Heart left ventricle (tissue), 16 donors: Measurements from ENCODE around the gene C16orf96. TPM values are rescaled to one million over a fixed set of nuclear protein-coding genes. Genes with fewer than 3 reads are reported as not detected.

ENCODE experiments used
- ATAC-seq, 4 donors: fragments of 200-7000 bp; cut with Tn5 transposase; one replicate each; pipeline ENCODE4 v1.9.1; 2020 to 2022; ENCODE audit warnings: moderate library complexity in 4 of 4, mild to moderate bottlenecking in 3 of 4, moderate number of reproducible peaks in 1 of 4
- DNase-seq, 5 donors: peaks; one replicate each; pipeline ENCODE4 v3.0.0-alpha.2; 2020
- H3K27ac ChIP-seq, 12 donors: fragments of 200-600 bp; sonication (generic) in 4 of 12; one replicate each; pipeline versions ENCODE4 v1.5.0 to v1.8.0; 2016 to 2022; ENCODE audit warnings: mild to moderate bottlenecking in 2 of 12
- H3K27me3 ChIP-seq, 9 donors: fragments of 200-600 bp; sonication (generic) in 2 of 9; one replicate each; pipeline versions ENCODE4 v1.5.1 to v1.8.0; 2016 to 2022; ENCODE audit warnings: mild to moderate bottlenecking in 3 of 9
- H3K36me3 ChIP-seq, 9 donors: fragments of 200-600 bp; sonication (generic) in 2 of 9; one replicate each; pipeline versions ENCODE4 v1.5.0 to v1.8.0; 2018 to 2022; ENCODE audit warnings: mild to moderate bottlenecking in 2 of 9
- H3K4me1 ChIP-seq, 12 donors: fragments of 200-600 bp; sonication (generic) in 4 of 12; one replicate each; pipeline versions ENCODE4 v1.5.0 to v1.8.0; 2016 to 2022; ENCODE audit warnings: mild to moderate bottlenecking in 3 of 12
- H3K4me3 ChIP-seq, 12 donors: fragments of 200-600 bp; sonication (generic) in 4 of 12; one replicate each; pipeline versions ENCODE4 v1.5.0 to v1.8.0; 2017 to 2022; ENCODE audit warnings: mild to moderate bottlenecking in 9 of 12, moderate library complexity in 4 of 12
- H3K9me3 ChIP-seq, 12 donors: fragments of 200-600 bp; sonication (generic) in 4 of 12; one replicate each; pipeline versions ENCODE4 v1.5.0 to v1.8.0; 2016 to 2022; ENCODE audit warnings: mild to moderate bottlenecking in 1 of 12
- POLR2A ChIP-seq, 2 donors: fragments of 450-650 bp; IDR thresholded peaks; one replicate each; pipeline ENCODE4 v1.6.1; 2017; ENCODE audit warnings: antibody characterized with exemption in 2 of 2, mild to moderate bottlenecking in 2 of 2, moderate library complexity in 2 of 2
- WGBS, 4 donors: extraction: QIAGEN DNeasy Blood & Tissue Kit in 2 of 4; methylation state at CpG; one replicate each; pipeline versions ENCODE4 v1.1.5 to v1.1.7; 2013 to 2018; 5-methylcytosine and 5-hydroxymethylcytosine counted together
- intact Hi-C, 10 donors: fragments of 100-400 bp; cut with DNase I; formaldehyde crosslinking; loops; one replicate each; pipeline versions ENCODE4 v1.11.1 to v1.14.2; 2022
- polyA plus RNA-seq, 2 donors: library from polyadenylated mRNA; stranded (reverse); fragments of 200-250 nt; gene quantifications; one replicate each; pipeline ENCODE4 v1.2.3, GENCODE V29; 2013
- total RNA-seq, 9 donors: library from RNA; depleted of rRNA in 2 of 9; stranded (reverse); fragments of >200 nt in 2 of 9; fragmentation: NEBNext Ultra II Directional in 3 of 9; extraction: Animal tissue kit (Norgen Biotek cat#: 25700) in 3 of 9; gene quantifications; one replicate each; pipeline versions ENCODE4 v1.1.0 to v1.2.4, GENCODE V29; 2016 to 2023
- TF ChIP-seq, protein P1 (sequence below), 12 donors: fragments of 200-600 bp; sonication (generic) in 4 of 12; IDR thresholded peaks; one replicate each; pipeline versions ENCODE4 v1.5.0 to v1.8.0; 2018 to 2022; ENCODE audit warnings: antibody characterized with exemption in 12 of 12, mild to moderate bottlenecking in 5 of 12
- donor health status: ischemic (EF 13 %, LVEDD 7.1; RV severe dilation, severe dysfunction).
- donor health status: healthy with polysubstance abuse.
- donor health status: DM: no; HTN: yes; CAD: no.
- donor health status: DM: no; HTN: no; CAD: no.
- donor health status: ischemic (EF 25% LVEDD 6.9; RV normal size, moderate dysfunction).
- donor health status: ischemic (EF 25% LVEDD 5.7; RV mildly dilated, moderate dysfunction).
- donor health status: healthy.
- donor health status: DM: yes; HTN: yes; CAD: no.
- donor health status: ischemic (EF 35%, LVEDD 5.7; RV mildly dilated, moderate dysfunction).
- donor health status: nonischemic (EF 11% LVEDD 7.7; RV severe dilation, severe dysfunction).
- donor health status: DM: yes; HTN: yes; CAD: no.
- donor health status: PGD.
- donor health status: ischemic (EF 29% LVEDD 5.4; RV normal size, mild dysfunction).
- donor health status: nonischemic (EF 23%, LVEDD 6.1; RV moderate dilation, normal function).

C16orf96 gene
- total and polyA plus RNA-seq, 11 donors, result 0.01 to 0.19 (median 0.13) TPM; not detected in 2

DNA sequence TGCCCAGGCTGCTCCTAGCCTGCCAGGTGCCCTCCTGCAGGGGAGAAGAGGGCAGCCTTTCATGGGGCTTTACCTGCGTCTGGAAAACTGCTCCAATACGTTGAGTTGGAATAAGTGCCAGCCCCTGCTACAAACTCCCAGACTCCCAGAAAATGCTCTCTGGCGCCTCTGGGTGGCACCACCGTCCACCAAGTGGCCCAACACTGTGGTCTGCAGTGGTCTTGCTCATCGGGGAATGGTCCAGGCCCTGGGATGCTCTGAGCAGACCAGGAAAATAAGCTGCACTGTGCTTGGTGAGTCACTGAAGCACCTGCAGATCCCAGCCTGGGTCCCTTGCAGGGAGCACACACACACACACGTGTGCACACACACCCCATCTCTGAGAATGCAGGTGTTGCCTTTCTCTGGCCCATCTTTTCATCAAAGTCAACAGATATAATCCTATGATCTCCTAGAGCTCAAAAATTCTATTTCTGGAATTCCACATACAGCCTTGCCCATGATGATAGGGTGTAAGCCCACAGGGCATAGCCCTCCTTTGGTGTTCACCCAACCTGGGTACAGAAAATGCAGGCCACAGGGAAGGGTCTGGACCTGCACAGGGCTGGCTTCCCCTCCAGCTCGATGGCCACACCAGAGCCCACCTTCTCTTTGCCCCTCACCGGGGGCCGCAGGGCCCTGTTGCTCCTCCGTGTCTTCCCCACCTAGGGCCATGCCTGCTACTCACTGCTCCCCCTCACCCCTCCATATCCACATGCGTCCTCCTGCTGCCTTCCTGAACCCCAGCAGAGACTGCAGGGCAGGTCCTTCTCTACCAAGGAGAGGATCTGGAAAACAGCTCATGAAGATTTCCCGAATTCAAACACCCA, 38.1 kb upstream of the C16orf96 start:
- TF ChIP-seq POLR2A (IDR thresholded peaks at IDR 0.05), result no peak
- TF ChIP-seq, protein P1, sequence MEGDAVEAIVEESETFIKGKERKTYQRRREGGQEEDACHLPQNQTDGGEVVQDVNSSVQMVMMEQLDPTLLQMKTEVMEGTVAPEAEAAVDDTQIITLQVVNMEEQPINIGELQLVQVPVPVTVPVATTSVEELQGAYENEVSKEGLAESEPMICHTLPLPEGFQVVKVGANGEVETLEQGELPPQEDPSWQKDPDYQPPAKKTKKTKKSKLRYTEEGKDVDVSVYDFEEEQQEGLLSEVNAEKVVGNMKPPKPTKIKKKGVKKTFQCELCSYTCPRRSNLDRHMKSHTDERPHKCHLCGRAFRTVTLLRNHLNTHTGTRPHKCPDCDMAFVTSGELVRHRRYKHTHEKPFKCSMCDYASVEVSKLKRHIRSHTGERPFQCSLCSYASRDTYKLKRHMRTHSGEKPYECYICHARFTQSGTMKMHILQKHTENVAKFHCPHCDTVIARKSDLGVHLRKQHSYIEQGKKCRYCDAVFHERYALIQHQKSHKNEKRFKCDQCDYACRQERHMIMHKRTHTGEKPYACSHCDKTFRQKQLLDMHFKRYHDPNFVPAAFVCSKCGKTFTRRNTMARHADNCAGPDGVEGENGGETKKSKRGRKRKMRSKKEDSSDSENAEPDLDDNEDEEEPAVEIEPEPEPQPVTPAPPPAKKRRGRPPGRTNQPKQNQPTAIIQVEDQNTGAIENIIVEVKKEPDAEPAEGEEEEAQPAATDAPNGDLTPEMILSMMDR (IDR thresholded peaks at IDR 0.05), result peak; percentile 32 to 62 (median 53)
- ATAC-seq (peak in 1 of 4 donors; percentile 8), DNase-seq (peak in 1 of 5 donors; percentile 19)
- H3K4me1 ChIP-seq, result peaks cover 8 to 59% (median 44%) of the 10 kb centered on the region in 12 donors
- H3K27ac ChIP-seq, result no peak overlapping the region
- intact Hi-C loops, result loop anchor here in 6 of 10 donors (10.0 kb wide), 2 partner anchors 67 to 437 kb away; partner anchors contain the start of gene SEC14L5 (in 4 of the 6)
- H3K36me3 ChIP-seq, result peaks cover 0 to 10% (median 2%) of the 10 kb centered on the region in 9 donors
- WGBS, 4 donors, result 56 to 88% (median 63%) methylated on average over 8 to 12 of the region's 12 CpGs
- no peaks in the 10 kb centered on the region for H3K9me3 ChIP-seq
- no peaks in the 10 kb centered on the region for H3K27me3 ChIP-seq
- H3K4me3 ChIP-seq, result no peak overlapping the region

DNA sequence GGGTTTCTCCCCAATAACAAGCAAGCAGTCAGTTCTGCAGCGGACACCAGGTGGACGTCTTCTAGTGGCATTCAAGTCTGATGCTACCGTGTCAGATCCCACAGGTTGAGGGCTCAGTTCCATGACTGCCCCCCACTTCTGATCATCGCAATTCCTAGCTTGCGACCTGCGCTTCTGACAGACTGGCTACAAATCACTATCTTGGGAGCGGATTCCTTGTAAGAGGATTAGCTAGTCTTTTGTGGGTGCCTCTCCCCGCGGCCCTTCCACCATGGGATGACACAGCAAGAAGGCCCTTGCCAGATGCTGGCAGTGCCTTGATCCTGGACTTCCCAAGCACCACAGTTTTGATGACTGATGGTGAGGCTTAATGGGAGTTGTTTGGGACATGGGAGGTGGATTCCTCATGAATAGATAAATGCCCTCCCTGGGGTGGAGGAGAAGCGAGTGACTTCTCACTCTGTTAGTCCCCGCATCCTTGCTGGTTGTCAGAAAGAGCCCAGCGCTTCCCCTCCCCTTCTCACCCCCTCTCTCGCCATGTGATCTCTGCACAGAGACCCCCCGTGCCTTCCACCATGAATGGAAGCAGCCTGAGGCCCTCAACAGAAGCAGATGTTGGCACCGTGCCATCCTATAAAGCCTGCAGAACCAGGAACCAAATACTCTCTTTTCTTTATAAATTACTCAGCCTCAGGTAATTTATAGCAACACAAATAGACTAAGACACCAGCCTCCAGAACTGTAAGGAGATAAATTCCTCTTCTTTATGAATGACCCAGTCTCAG, 36.7 kb upstream of the C16orf96 start:
- intact Hi-C loops, result loop anchor here in 7 of 10 donors (1.0 to 10.0 kb wide), 3 partner anchors 29 to 435 kb away; partner anchors contain the start of gene SEC14L5 (in 4 of the 7)
- no peaks in the 10 kb centered on the region for H3K27me3 ChIP-seq
- no peak for TF ChIP-seq POLR2A (IDR thresholded peaks at IDR 0.05)
- TF ChIP-seq, protein P1 (IDR thresholded peaks at IDR 0.05), result no peak
- no peaks in the 10 kb centered on the region for H3K36me3 ChIP-seq
- ATAC-seq, result no peak
- no peak overlapping the region for H3K4me3 ChIP-seq
- no peak for DNase-seq
- H3K4me1 ChIP-seq, result peaks cover 8 to 59% (median 32%) of the 10 kb centered on the region in 12 donors
- no peak overlapping the region for H3K27ac ChIP-seq
- no peaks in the 10 kb centered on the region for H3K9me3 ChIP-seq
- WGBS, 4 donors, result 89 to 91% (median 90%) methylated on average over 15 of the region's 15 CpGs

DNA sequence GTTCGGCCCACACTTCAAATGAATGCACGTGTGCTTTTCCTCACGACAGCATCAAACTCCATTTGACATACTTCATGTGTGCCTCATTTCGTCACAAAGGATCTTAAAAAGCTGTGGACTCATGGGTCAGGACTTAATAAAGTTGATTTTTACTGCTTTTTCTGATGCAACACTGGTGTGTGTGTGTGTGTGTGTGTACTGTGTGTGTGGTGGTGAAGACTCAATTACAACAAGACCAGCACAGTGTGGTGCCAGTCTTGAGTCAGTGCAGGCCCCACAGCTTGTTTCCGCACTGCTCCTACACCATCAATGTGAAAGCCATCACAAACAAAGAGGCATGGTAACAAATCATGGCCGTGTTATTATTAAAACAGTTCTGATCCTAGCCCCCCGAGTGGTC, 35.2 kb upstream of the C16orf96 start:
- Histone ChIP-seq H3K27ac (no peak overlapping the region), H3K9me3 (no peaks in the 10 kb centered on the region), H3K4me3 (no peak overlapping the region), H3K36me3 (no peaks in the 10 kb centered on the region), H3K4me1 (peaks cover 13 to 55% (median 33%) of the 10 kb centered on the region in 12 donors), H3K27me3 (no peaks in the 10 kb centered on the region)
- intact Hi-C loops, result no loop called here
- no peak for DNase-seq
- ATAC-seq, result no peak
- TF ChIP-seq, protein P1 (IDR thresholded peaks at IDR 0.05), result no peak
- no peak for TF ChIP-seq POLR2A (IDR thresholded peaks at IDR 0.05)
- 76 to 85% (median 83%) methylated on average over 7 of the region's 7 CpGs for WGBS, 4 donors
